ELF-1 (cell line): ENCODE results near the gene PRDM10.
A peak's percentile ranks its signal among the peaks of the same experiment; 100 is the strongest.
"Not testable (repeated sequence)": the region's sequence is repeated elsewhere in the genome, so short reads cannot be mapped to it uniquely, and the experiment has no call there.

Source experiments
- DNase-seq: peaks from one replicate; pipeline ENCODE4 v3.0.0-alpha.2; 2016; ENCODE audit warnings: low read depth, low spot score

PRDM10 gene

DNA sequence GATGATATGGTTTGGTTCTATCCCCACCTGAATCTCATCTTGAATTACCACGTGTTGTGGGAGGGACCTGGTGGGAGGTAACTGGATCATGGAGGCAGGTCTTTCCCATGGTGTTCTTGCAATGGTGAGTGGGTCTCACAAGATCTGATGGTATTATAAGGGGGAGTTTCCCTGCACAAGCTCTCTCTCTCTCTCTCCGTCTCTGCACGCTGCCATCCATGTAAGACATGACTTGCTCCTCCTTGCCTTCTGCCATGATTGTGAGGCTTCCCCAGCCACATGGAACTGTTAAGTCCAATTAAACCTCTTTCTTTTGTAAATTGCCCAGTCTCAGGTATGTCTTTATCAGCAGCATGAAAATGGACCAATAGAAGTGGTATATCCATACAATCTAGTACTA lies 13.2 kb upstream of the PRDM10 start:
- not testable (repeated sequence) for DNase-seq

DNA sequence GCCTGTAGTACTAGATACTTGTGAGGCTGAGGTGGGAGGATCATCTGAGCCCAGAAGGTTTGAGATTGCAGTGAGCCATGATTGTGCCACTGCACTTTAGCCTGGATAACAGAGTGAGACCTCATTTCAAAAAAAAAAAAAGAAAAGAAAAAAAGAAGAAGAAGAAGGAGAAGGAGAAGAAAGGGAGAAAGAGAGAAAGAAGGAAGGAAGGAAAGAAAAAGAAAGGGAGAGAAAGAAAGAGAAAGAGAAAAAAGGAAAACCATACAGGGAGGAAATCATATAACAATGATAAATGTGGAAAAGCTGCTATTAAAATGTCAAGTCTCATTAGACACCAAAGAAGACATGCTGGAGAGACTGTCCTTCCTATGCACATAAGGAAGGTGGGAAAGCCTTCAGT lies 5.7 kb upstream of the PRDM10 start:
- DNase-seq, result no peak

DNA sequence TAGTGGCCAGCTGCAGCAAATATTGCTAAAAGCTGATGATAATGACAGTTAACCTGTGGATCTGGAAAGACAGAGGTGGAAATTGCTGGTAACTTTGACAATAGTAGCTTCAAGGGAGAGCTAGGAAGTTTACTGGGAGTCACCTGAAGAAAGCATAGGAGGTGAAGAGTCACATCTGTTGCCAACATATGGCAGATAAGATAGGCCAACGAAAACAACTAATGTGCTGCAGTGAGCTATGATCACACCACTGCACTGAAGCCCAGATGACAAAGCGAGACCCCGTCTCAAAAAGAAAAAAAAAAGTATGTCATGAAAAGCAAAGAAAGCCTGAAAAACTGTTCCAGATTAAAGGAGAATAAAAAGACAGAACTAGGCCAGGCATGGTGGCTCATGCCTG lies 4.3 kb upstream of the PRDM10 start:
- no peak for DNase-seq

DNA sequence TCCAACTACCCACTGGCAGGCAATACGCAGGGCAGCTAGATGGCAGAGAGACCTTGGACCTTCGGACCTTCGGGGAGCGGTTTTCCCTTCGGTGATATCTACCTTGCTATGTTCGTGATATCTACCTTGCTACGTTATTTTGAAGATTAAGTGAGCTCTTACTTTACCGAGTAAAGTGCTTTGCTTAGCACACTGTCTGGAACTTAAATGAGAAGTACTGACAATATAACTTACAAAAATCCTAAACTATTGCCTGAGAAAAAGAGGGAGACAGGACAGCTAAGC lies 1.0 kb upstream of the PRDM10 start:
- DNase-seq, result no peak

DNA sequence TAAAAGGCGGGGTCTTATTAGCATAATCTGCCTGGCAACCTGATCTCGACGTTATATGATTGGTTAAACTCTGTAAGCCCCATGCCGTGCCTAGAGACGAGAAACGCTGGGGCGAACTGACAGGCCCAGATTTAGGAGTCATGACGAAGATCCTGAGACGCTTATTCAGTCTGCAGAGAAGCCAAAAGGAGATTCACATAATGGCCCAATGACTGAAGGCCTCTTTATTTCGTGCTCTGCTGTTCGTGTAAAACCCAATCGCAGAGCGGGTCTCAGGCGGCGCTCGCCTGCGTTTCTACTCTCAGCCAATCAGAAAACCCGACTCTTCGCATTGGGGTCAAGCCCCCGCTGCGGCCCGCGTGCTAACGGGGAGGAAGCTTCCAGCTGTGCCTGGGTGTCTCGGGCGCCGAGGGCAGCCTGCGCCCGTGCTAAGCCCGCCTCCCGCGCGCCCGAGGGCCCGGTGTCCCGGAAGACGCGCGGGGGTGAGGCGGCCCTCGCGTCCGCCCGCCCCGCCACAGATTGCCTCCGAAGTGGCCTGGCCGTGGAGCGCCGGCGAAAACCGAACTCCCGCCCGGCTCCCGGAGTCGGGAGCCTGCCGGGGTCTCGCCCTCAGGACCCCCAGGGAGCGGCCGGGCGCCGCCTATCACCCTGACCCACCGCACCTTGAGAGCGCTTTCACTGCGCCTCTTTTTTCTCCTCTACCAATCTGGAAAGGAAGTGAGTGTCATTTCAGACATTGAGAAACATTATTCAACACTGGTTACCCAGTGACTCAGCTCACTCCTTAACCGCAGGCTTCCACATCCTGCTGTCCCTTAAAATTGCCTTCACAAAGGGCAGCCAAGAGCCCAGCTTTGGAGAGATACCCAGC lies 446 bp upstream of the PRDM10 start:
- DNase-seq, result peak; percentile 98

DNA sequence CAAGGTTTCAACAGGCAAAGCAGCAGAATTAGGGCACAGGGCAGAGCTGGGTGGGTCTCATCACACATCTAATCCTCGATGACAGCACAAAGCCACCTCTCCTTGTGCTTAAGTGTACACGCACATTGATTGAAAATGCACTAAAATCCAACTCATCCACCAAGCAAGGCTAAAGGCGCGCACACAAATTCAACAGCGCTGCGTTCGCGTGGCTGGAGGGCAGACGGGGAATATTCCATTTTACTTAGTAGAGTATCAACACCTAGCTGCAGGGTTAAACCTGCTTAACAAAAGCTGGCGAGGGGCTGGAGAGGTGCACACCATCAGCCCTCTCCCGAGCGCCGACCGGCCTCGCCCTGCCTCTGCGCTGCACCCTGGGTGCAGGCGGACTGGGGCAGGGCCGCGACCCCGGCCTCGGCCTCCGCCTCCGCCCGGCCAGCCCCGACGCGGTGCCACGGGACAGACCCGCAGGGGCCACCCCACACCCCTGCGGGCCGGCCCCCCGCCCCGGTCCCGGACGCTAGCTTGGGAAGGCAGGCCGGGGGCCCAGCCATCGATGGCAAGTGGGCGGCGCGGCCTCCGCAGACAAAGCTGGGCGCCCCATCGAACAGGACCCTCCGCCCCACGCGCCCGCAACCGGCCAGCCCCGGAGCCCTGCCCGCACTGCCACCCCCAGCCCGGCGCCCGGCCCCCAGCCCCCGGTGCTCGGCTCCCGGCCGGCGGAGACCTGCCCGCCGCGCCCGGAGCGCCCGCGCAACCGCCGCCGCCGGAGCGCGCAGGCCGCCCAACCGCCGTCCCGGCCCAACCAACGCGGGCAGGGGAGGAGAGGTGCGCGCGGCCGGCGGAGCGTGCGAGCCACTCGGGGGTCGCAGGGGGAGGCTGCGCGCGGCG lies 929 bp downstream of the PRDM10 start:
- DNase-seq, result peak; percentile 57

DNA sequence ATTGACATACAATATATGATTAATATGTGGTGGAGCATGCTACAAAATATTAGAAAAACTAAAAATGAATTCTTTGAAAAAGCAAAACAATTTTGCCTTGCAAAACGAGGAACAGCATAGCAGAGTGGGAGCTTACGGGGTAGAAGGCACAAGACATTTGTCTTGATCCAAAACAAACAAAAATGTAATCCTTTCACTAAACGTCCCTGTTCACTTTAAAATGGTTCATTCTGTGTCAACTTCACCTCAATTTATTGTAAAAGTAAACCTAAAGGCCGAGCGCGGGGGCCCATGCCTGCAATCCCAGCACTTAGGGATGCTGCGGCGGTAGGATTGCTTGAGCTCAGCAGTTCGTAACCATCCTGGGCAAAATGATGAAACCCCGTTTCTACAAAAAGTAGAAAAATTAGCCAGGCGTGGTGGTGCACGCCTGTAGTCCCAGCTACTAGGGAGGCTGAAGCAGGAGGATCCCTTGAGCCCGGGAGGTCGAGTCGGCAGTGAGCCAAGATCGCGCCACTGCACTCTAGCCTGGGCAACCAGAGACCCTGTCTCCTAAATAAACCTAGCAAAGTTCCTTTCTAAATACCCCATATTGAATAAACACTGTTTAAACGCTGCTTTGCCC lies 2.0 kb downstream of the PRDM10 start:
- DNase-seq, result no peak

DNA sequence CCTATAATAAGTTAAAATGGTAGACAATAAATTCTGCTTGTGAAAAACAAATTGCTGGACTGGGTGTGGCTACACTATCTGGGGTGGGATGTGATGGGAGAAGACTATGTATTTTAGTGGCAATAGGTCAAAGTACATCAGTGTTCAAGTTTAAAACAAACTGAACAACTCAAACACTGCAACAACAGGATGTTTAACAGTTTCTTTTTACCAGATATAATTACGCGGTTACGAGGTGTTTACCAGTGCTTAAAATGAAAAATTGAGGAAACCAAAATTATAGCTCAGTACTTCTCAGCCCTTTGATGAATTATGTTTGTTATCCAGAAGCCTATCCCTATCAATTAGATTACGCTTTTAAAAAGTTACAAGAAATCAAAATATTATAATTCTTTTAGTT lies 3.2 kb downstream of the PRDM10 start:
- DNase-seq, result no peak

DNA sequence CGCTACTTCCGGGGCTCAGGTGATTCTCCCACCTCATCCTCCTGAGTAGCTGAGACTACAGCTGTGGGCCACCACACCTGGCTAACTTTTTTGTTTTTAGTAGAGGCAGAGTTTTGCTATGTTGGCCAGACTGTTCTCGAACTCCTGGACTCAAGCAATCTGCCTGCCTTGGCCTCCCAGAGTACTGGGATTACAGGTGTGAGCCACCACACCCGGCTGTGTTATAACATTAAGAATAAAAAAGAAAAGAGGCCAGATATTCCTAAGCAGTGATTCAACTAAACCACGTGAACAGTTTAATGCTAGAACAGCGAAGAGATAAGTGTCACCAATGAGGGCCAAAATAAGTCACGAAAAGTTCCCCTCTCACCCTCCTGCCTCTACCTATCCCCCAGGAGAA lies 3.7 kb downstream of the PRDM10 start:
- DNase-seq, result no peak

DNA sequence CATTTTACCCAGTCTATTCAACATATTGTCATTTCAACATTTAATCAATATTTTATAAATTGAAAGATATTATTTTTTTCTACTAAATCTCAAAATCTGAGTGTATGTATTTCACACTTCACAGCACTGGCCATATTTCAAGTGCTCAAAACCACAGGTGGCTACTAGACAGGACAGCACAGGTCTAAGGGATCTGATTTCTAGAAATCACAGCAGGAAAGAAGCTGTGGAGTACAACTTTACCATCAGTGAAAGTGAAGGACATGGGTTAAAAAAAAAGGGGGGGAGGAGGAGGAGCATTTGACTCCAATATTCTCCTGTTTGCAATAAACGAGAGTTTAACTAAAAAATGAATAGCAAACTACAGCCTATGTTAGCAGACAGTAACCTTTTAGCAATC lies 4.5 kb downstream of the PRDM10 start:
- no peak for DNase-seq

DNA sequence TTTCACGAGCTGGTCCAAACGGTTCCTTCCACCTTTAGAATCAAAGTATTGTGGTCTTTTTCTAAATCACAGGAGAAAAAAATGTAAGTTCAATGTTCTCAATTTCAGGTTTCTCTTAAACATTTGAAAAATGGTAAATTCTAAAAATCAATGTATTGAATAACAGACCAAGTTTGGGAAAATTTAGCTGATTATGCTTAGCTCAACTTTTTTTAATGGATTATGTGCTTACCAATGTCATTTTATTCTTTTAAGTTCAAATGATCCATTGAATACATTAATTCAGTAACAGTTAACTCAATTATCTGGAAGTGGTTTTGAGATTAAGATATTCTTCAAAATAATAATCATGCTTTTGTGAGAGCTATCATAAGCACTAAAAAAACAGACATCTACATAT lies 5.1 kb downstream of the PRDM10 start:
- DNase-seq, result no peak

DNA sequence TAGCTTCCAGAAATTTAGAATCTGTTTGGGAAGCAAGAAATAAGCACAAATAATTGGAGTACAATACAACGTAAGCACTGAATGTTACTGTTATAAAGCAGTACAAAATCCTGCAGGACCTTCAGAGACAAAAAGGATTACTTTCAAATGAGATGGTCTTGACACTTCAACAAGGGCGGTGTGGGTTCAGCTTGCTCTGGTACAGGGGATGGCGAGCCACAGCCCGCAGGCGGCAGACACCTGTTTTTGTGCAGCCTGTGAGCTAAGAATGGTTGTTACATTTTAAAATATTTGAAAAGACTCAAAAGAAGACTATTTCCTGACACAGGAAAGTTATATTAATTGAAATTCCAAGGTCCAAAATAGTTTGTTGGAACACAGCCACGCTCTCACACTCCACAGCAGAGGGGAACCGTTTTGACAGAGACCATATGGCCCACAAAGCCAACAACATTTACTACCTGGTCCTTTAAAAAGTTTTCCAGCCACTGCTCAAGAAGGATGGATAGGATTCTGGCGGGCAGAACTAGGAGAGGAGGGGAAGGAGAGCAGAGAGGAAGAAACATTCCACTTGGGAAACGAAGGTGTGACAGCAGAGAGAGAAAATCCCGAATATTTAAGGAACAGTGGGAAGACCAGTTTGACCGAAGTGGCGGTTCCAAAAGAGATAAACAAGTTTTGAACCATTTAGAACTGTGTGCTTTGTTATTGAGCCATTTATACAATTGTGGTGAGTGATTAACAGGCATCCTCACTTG lies 6.3 kb downstream of the PRDM10 start:
- DNase-seq, result no peak

DNA sequence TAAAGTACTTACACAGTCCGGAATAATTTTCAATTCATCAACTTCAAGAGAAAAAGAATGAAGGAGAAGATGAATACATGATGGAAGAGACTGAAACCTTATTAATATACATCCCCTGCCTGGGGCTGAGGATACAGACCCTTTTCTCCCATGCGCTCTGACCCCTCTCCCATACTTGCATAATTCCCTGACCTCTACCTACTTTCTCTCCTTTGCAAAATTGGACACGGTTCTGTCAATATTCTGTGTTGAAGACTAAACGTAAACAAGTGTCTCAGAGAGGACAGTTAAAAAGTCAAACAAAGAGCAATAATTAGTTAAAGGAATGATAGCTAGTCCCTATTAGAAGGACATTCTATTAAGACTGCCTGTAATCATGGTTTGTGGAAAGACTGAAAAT lies 7.5 kb downstream of the PRDM10 start:
- no peak for DNase-seq

DNA sequence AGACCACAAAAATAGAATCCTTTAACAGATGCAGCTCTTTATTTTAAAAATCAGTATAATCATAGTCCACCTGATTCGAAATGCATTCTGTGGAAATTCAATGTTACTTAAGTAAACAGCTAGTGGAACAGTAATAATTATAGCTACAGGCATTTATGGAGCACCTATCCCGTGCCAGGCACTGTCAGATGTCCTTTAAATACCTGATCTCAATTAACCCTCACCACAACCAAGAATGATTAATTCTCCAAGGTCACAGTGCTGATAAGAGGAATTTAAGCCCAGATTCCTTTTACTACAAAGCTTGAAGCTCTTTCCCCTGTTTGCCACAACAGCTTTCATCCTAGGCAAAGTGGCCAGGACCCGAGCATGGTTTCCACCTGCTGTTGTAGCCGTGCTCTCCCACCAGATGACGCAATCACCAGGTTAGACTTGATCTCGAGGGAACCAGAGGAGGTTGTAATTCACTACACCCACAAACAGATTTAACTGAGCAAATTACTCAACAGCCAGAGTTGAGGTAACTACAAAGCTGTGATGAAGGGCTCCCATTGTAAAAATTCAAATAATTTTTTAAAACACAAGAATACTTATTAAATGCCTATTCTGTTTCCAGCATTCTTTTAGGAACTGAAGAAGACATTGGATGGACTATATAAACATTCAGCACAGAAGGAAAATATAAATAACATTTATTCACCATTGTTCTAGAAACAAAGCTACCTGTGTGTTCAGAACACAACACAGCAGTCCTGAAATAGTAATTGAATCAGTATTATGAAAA lies 10.3 kb downstream of the PRDM10 start:
- peak; percentile 44 for DNase-seq

DNA sequence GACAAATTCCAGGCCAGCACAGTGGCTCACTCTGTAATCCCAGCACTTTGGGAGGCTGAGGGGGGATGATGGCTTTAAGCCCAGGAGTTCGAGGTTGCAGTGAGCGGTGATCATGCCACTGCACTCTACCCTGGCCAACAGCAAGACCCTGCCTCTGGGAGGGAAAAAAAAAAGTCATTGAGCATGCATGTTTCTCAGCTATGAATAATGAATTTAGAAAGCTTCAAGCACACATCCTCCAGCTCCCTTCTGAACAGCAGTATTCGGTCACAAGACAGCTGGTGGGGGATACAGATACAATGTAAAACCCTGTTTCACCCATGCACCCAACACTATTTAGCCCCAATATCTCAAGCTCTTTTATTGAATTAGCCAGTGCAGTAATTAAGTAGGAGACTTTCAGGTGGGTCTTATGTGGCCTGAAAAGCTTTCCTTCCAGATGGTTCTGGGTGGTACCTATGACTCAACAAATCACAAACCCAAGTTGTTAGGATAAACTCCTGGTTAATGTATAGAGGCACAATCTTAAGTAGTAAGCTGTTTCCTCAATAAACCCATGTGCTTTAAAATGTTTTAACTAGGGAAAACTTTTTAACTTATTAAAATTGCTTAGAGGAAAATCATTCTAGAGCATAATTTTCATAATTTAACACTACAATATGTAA lies 13.4 kb downstream of the PRDM10 start:
- no peak for DNase-seq

DNA sequence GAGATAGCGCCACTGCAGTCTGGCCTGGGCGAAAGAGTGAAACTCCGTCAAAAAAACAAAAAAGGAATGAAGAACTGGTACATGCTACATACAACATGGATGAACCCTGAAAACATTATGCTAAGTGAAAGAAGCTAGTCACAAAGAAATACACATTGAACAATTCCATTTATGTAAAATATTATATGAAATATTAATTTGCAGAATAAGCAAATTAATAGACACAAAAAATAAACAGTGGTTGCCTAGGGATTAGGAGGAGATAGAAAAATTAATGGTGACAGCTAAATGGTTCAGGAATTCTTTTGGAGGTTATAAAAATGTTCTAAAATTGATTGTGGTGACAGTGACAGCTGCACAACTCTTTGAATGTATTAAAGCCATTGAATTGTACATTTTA lies 14.7 kb downstream of the PRDM10 start:
- DNase-seq, result no peak

DNA sequence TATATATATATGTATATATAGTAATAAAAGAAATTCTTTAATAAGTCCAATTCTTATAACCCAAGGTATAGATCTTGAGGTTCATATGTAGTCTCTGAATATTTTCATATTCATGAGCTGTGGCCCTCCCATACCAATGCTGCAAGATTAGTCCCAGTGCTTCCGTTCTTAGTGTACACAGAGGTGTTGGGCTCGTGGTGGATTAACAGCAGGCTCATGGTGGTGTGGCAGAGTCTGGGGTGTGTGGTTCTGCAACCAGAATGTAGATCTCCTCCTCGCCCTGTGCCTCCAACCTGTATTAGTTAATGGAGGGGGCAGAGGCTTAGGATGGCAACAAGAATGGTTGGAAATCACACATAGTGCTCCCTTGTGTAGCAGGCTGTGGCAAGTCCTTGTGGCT lies 16.8 kb downstream of the PRDM10 start:
- DNase-seq, result no peak

DNA sequence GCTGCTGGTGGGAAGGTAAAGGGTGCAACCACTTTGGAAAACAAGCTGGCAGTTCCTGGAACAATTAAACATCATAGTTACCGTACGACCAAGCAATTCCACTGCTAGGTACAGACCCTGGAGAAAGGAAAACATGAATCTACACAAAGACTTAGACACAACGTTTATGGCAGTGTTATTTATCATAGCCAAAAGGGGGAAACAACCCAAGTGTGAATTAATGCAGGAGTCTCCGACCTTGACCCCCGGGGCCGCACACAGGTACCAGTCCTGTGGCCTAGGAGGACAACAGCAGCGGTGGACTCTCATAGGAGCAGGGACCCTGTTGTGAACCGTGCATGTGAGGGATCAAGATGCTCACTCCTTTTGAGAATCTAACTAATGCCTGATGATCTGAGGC lies 22.5 kb downstream of the PRDM10 start:
- no peak for DNase-seq

DNA sequence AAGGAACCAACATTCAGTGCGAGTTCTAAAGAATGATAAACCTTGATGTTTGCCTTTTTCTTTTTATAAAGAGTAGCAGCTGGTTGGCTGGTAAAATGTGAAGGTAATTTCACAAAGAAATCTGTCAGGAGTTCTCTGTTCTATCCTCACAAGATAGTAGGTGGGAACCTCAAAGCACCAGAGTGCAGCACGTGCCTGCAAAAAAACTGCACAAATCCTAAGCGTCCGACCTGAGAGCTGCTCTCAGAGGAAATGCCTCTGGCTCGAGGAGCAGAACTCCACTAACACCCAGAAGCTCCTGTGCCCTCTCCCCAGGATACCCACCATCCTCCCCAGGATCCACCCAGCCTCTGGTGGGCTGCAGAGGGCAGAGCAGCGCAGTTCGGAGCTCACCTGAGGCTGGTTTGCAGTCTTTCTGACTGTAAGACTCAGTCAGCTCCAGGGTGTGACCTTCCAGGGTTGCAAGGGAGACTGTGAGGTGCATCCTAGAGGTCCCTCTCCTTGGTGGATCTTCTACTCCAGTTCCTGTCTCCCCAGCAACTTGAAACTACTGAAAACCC lies 23.5 kb downstream of the PRDM10 start:
- no peak for DNase-seq

DNA sequence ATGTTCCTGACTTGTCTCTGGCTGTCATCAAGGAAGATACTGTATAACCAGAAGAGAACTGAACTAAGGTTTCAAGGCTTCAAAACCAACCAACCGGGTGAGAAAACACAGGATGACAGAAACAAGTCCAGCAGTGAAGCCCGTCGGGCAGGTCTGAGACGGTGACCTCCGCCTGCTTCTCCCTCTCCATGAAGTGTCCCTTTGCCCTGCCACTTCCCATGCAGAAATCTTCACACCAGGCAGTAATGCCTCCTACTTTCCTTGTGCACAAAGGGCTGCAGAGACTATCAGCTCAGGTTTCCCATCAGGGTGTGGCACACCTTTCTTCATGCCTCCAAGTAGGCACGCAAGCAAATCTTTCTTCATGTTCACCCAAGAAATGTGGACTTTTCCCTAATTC lies 24.2 kb downstream of the PRDM10 start:
- DNase-seq, result no peak
